Left kidney (tissue), 2 donors: ENCODE results near the gene RCC1. TPM values are rescaled to one million over a fixed set of nuclear protein-coding genes. Genes with fewer than 3 reads are reported as not detected.
"Not testable (repeated sequence)": the region's sequence is repeated elsewhere in the genome, so short reads cannot be mapped to it uniquely, and the experiment has no call there.

Experiments
- DNase-seq: peaks from one replicate; pipeline ENCODE4 v3.0.0-alpha.2; 2013
- polyA plus RNA-seq: library from polyadenylated mRNA; unstranded; fragments of 120-200 nt; gene quantifications from one replicate; pipeline ENCODE4 v1.2.1, GENCODE V29; 2013; ENCODE audit not compliant: insufficient read length

The RCC1 gene
- polyA plus RNA-seq, 1 donor, result 41.3 TPM

DNA sequence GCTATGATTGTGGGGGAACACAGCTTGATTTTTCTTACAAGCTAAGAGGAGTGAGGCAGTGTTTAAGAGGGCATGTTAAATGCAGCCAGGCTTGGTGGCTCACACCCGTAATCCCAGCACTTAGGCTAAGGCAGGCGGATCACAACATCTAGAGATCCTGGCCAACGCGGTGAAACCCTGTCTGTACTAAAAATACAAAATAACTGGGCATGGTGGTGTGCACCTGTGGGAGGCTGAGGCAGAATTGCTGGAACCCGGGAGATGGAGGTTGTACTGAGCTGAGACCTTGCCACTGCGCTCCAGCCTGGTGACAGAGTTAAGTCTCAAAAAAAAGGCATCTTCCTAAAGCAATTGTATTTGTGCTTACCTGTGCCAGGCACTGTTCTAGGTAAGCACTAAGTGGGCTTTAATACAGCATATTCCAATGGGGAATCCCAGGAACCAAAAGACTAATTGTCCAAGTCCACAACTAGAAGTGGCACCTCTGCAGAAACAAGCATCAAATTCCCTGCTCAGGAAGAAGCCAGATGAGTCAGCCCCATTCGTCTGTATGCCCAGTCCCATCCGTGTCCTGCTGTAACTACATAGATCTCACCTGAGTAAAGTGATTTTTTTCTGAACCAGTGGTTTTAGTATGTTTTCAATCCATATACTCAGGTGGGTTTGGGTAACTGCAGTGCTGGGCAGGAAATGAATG is 4.6 kb downstream of the RCC1 start:
- no peak for DNase-seq

DNA sequence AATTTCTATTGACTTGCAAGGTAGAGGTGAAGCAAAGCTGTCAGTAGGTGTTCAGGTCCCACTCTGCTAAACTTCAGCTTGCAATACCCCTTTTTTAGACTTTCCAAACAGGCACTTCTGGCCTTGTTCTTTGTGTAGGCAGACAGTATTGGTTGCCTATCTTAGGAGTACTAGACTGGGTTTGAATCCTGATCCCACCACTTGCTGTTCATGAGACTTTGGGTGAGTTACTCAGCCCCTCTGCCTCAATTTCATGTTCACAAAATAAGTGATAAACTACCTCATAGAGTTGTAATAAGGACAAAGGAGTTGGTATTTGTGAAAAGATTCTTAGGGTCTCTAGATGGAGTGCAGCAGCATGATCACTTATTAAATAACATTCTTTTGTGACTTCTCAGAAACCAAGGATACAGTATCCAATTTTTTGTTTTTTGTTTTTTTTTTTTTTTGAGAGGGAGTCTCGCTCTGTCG is 5.2 kb downstream of the RCC1 start:
- DNase-seq, result no peak

DNA sequence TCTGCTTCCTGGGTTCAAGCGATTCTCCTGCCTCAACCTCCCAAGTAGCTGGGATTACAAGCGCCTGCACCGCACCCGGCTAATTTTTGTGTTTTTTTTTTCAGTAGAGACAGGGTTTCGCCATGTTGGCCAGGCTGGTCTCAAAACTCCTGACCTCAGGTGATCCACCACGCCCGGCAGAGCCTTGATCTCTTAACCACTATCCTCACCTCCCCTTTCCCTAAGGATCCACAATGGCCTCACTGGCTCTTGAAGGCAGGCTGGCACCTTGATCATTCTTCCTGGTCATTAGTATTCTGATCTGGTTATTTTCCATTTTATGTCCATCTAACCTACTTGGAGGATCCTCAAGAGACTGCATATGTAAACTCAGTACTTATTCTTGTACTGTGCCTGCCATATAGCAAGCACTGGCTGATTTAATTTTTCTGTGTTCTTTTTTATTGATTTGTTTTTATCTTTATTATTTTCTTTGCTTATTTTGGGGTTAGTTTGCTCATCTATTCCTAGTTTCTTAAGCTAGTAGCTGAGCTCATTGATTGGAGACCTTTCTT is 6.3 kb downstream of the RCC1 start:
- DNase-seq, result no peak

DNA sequence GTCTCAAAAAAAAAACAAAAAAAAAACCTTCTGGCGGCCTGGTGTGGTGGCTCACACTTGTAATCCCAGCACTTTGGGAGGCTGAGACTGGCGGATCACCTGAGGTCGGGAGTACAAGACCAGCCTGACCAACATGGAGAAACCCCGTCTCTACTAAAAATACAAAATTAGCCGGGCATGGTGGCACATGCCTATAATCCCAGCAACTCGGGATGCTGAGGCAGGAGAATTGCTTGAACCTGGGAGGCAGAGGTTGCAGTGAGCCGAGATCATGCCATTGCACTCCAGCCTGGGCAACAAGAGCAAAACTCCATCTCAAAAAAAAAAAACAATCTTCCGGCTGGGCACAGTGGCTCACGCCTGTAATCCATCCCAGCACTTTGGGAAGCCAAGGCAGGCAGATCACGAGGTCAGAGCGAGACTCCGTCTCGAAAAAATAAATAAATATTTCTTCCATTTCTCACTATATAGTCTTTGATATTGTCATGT is 8.6 kb downstream of the RCC1 start:
- not testable (repeated sequence) for DNase-seq

DNA sequence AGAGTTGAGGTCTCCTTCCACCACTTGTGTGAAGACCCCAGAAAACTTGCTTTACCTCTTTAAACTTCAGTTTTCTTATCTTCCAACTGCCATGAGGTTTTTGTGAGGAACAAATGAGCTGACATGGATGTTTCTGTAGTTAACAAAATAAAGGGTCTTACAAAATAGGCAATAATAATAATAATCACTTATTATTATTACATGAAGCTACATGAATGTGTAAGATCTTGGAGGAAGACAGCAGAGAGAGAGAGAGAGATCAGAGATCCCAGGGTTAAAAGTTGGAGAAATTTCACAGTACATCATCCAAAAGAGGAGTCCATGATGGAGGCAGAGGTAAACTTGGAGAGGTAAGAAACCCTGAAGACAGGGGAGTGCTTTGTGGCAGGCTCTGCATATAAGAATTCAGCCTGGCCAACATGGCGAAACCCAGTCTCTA is 10.7 kb downstream of the RCC1 start:
- no peak for DNase-seq

DNA sequence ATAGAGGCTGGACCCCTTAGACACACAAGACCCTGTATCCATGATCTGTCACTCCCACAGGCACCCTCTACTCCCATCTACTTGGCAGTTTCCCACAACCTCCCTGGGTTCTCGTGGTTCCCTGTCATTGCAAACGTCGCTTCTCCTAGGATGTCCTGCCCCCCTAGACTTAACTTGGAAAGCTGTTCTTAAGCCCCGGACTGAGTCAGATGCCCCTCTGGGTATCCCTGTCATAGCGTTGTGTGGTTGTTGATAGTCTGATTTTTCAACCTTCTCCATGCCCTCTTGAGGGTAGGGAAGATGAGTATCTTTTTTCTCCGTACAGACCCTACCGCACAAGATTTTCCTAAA is 11.8 kb downstream of the RCC1 start:
- DNase-seq, result no peak

DNA sequence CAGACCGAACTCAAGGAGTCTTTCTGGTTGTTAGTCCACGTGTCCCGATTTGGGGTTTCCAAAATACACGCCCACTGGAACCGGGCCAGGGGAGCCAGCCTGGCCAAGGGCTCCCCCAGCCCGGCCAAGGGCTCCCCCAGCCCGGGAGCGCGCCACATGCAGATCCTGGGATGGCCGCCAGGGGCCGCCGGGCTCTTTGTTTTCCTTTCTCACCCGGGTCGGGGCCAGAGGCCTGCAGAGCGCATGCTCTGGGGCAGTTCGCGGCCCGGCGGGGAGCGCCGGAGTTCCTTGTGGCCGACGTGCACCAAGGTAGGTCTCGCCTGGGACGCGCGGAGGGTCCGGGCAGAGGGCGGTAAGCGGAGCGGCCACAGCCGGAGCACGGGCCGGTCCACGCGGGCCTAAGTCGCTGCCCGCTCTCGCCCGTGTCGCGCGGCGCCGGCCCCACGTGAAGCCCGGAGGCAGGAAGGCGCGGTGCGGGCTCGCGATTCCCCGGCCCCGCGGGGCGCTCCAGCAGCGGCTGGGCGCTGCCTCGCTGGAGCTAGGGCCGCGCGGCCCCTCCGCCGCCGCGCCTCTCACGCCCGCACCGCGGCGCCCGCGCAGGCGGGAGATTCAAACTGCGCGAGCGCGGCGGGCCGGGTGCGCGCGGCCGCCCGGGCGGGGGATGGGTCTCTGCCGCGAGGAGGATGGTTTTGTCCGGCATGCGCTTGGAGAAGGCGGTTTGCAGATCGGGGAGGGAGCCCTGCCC is 12.3 kb downstream of the RCC1 start:
- peak; percentile 88 for DNase-seq

DNA sequence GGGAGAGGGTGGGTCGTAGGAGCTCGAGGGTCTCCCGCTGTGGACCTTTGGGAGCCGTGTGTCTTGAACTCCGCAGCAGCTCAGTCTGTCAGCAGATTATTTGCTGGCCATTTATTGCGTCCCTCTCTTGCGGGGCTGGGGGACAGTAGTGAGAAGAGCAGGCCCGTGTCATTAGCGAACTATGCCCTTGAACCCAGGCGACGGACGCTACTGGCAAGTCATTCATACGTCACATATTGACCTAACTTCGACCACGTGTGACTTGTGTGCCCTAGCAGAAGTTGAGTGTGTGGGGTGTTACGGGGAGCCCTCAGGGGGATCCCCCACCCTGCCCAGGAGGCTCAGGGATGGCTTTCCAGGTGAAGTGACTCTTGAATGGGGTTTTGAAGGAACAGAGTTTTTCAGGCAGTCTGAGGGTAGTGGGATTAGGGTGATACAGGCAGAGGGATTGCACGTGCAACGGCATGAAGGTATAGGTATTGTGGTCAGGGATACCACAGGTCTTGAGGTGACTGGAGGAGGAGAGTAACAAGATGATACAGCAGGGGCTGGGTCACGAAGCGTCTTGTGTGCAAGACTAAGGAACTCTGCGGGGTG is 13.0 kb downstream of the RCC1 start:
- DNase-seq, result no peak

DNA sequence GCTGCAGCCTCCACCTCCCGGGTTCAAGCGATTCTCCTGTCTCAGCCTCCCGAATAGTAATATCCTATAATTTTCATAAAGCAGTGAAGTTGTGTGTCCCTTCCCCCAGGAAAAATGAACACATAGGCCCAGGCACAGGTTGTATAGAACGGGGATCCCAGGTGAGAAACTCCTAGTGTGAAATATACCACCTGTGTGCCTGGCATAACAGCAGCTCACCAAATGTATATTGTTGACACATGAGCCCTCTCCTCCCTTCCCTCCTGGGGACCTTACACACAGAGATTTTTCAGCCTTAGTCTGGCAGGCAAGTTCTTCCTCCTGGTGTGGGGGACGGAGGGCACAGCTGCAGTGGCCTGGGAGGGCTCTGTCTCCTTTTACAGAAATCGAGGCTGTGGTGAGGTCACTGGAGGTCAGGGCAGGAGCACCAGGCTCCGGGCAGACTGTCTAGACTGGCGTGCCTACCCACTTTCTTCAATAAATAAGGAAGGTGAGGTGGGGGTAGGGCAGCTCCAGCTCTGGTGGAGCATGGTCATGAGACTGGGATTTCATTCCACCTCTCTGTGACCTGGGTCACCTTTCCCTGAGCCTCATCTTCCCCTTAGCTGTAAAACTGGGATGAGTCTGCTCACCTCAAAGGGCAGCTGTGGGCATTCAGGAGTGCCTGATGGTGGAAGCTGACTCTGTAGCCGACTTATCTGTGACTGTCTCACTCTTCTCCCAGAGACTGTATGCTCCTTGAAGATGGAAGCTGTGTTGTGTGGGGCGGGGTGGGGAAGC is 14.3 kb downstream of the RCC1 start:
- DNase-seq, result no peak

DNA sequence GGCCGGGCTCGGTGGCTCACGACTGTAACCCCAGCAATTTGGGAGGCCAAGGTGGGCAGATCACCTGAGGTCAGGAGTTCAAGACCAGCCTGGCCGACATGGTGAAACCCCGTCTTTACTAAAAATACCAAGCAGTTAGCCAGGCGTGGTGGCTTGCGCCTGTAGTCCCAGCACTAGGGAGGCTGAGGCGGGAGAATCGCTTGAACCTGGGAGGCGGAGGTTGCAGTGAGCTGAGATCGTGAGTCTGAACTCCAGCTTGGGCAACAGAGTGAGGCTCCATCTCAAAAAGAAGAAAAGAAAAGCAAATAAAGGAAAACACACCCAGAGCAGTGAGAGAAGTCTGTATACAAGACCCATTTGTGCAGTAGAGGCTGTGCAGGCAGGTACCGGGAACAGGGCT is 15.0 kb downstream of the RCC1 start:
- DNase-seq, result not testable (repeated sequence)

DNA sequence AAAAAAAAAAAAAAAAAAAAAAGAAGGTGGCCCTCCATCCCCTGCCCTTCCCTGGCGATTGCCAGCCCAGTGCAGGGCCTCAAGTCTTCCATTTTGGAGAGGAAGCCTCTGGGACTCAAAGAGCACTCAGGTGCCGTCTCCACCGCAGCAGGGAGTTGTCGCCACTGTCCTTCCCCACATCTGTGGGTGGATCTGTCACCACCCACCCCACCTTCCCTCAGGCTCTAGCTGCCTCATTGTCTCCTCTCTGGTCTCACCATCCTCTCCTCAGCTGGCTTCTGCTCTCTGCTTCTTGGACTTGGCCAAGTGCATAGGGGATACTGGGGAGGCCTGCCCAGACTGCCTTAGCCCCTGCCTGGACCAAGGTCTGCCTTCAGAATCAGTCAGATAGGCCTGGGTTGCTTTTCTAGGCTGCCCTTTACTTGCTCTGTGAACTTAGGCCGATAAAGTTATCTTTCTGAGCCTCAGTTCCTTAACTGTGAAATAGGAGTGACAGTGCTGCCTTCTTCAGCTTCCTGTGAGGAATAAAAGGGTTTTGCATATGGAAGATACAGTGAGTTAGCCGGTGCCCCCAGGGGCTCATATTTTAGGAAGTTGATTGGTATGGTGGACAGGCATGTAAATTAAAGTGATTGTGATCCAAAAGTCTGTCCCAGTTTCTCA is 15.8 kb downstream of the RCC1 start:
- no peak for DNase-seq

DNA sequence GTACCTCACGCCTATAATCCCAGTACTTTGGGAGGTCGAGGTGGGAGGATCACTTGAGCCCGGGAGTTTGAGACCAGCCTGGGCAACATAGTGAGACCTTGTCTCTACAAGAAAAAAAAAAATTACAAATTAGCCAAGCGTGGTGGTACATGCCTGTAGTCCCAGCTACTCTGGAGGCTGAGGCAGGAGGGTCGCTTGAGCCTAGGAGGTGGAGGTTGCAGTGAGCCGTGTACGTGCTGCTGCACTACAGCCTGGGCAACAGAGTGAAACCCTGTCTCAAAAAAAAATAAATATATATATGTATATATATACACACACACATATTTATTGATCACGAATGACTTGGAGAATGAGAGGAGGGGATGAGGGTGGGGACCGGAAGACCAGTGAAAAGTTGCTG is 16.7 kb downstream of the RCC1 start:
- DNase-seq, result not testable (repeated sequence)

DNA sequence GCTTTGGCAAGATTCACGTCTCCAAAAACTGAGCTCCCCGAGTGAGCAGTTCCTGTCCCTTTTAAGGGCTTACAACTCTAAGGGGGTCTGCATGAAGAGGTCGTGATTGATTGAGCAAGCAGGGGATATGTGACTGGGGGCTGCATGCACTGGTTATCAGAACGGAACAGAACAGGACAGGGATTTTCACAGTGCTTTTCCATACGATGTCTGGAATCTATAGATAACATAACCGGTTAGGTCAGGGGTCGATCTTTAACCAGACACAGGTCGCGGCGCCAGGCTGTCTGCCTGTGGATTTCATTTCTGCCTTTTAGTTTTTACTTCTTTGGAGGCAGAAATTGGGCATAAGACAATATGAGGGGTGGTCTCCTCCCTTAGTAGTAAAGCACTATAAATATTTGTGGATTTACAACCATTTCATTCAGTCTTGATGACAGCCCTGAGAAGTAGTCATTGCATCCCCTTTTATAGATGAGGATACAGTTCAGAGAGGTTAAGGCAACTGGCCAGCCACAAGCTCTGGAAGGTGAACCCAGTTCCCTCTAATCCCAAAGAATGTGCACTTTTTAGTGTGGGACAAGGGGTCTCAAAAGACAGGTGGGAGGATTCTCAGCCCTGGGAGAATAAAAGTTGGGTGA is 19.3 kb downstream of the RCC1 start:
- DNase-seq, result not testable (repeated sequence)

DNA sequence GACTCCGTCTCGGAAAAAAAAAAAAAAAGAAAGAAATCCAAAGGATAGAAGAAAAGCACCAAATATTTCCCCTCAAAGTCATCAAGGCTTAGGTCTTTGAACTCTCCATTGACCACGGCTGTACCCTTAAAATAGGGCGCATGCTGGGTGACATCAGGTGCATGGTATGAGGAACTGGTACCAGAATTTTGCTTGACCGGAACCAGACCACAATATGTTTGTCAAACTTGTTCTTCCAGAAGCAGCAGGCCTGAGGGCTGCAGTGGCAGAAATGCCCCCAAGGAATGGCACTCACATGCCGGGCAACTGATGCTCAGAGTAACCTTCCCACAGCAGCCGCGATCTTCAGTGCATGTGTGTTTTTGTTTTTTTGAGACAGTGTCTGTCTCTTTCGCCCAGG is 21.0 kb downstream of the RCC1 start:
- DNase-seq, result no peak

DNA sequence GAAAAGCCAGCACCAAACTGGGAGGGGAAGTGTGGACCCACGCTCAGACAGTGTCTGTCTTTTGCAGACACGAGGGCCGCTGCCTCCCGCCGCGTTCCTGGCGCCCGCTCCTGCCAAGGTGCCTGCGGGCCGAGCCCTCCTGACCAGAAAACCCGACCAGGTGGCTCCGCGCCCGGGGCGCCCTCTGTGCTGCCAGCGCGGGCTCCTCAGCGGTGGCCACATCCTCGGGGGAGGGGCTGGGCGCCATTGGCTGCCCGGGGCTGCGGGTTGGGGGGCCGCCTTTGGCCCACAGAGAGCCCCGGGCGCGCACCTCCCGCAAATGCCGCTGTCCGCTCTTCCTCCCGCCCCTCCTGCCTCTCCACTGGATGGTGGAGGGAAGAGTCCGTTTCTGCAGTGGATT is 24.6 kb downstream of the RCC1 start:
- no peak for DNase-seq

DNA sequence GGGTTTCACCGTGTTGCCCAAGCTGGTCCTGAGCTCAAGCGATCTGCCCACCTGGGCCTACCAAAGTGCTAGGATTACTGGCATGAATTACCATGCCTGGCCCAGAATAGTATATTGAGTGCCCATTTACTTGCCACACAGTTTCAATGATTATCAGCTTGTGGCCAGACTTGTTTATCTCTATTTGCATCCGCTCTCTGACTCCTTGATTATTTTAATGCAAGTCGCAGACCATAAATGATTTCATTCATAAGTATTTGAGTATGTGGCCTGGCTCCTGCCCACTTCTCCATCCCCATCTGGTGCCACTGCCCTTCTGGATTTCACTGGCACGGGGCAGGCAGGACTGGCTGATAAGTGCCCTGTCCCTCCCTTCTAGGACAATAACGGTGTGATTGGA is 28.8 kb downstream of the RCC1 start:
- DNase-seq, result no peak

DNA sequence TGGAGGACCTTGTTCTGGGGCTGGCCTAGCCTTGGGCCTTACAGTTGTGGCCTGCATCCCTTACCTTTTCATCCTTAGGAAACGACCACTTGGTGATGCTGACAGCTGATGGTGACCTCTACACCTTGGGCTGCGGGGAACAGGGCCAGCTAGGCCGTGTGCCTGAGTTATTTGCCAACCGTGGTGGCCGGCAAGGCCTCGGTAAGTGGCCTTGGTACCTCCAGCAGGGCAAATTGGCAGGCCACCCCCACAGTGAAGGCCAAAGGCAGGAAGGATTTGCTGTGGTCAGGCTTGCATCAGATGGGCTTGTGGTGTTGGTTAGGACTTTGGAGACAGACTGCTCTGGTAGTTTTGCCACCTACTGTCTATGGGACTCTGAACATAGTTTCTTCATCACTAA is 29.3 kb downstream of the RCC1 start:
- DNase-seq, result no peak

DNA sequence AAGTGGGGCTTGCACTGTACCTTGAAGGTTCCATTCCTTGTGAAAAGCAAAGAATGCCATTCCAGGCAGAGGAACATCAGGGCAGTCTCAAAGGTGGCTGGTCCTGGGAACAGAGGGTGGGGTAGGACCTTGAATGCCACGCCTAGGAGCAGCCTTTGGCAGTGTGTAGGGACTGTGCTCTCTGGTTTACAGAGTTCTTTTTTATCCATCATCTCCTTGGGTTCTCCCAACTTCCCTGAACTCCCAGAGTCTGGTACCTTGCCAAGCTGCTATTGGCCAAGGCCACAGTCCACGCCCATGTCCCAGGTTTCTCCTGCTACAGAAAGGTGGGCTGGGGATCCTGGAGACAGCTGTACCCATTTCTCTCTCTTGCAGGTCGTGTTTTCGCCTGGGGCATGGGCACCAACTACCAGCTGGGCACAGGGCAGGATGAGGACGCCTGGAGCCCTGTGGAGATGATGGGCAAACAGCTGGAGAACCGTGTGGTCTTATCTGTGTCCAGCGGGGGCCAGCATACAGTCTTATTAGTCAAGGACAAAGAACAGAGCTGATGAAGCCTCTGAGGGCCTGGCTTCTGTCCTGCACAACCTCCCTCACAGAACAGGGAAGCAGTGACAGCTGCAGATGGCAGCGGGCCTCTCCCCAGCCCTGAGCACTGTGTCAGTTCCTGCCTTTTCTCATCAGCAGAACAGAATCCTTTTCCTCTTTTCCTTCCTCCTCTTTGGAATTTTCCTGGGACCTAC is 31.8 kb downstream of the RCC1 start:
- DNase-seq, result no peak

DNA sequence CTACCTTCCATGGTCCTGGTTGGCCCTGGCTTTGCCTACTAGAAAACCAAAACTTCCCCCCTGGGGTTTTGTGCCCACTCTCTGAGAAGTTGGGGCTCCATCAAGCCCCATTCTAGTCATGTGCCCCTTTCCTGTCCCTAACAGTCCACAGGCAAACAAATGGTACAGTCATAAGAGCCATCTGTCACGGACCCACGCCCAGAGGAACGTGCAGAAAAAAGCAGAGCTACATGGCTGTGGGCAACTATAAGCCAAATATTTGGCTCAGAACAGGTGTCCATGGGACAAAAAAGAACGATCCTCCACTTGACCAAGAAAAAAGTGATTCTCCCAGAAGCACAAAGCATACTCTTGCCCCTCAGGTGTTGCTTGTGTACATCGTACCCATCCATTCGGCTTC is 32.4 kb downstream of the RCC1 start:
- no peak for DNase-seq

DNA sequence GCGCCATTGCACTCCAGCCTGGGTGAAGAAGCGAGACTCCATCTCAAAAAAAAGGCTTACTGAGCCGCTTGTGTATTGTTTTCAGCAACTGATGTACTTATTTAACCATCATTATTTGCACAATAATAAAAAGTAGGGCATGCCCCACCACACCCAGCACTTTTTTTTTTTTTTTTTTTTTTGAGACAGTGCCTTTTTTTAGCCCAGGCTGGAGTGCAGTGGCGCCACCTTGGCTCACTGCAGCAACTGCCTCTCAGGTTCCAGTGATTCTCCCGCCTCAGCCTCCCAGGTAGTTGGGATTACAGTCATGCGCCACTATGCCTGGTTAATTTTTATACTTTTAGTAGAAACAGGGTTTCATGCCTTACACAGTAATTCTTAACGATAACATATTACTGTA is 34.8 kb downstream of the RCC1 start:
- DNase-seq, result no peak
